B cell (primary cell): ENCODE results near the gene WSB2. TPM values are rescaled to one million over a fixed set of nuclear protein-coding genes. Genes with fewer than 3 reads are reported as not detected.
"Not testable (repeated sequence)": the region's sequence is repeated elsewhere in the genome, so short reads cannot be mapped to it uniquely, and the experiment has no call there.

ENCODE experiments used
- ATAC-seq: fragments of 200-7000 bp; cut with Tn5 transposase; one replicate; pipeline ENCODE4 v1.10.0; 2021; ENCODE audit warnings: low read depth, mild to moderate bottlenecking, moderate number of reproducible peaks, moderate library complexity
- CTCF ChIA-PET: fragments of 350-600 bp; sonication (Branson Sonifier 250); formaldehyde crosslinking; loops from one replicate; lab custom pipeline; 2021; ENCODE audit warnings: antibody characterized with exemption, inconsistent platforms; lab: Charles Lee
- POLR2A ChIA-PET: fragments of 350-600 bp; sonication (Branson Sonifier 250); formaldehyde crosslinking; loops from one replicate; lab custom pipeline; 2021; ENCODE audit warnings: antibody characterized with exemption; lab: Charles Lee
- DNase-seq: peaks from one replicate; pipeline ENCODE4 v3.0.0; 2013
- H2AFZ ChIP-seq: 2 replicates; pipeline ENCODE4 v1.6.1; 2012; ENCODE audit warnings: mild to moderate bottlenecking, low read depth, low read length; ENCODE audit not compliant: insufficient read depth, poor library complexity, severe bottlenecking
- H3K27ac ChIP-seq, 2 donors: 1 replicate in 1 of 2; 2 replicates in 1 of 2; pipeline ENCODE4 v1.5.1; 2012 to 2013; ENCODE audit warnings: low read length in 2 of 2, mild to moderate bottlenecking in 2 of 2, moderate library complexity in 1 of 2
- H3K27me3 ChIP-seq, 4 experiments: fragments of 200-600 bp in 1 of 4; sonication (generic) in 1 of 4; replicated peaks in 1 of 4; 1 replicate in 2 of 4; 2 replicates in 2 of 4; pipeline versions ENCODE4 v1.6.1 to v1.7.0; 2013 to 2016; ENCODE audit warnings: low read length in 3 of 4, mild to moderate bottlenecking in 2 of 4, mixed read lengths in 1 of 4, moderate library complexity in 1 of 4; ENCODE audit not compliant: insufficient read depth in 4 of 4, control insufficient read depth in 3 of 4; ENCODE audit errors: control extremely low read depth in 1 of 4
- H3K36me3 ChIP-seq, 2 experiments: replicated peaks in 1 of 2; 1 replicate in 1 of 2; 2 replicates in 1 of 2; pipeline versions ENCODE4 v1.6.1 to v1.7.1; 2013; ENCODE audit warnings: low read length in 1 of 2; ENCODE audit not compliant: insufficient read depth in 2 of 2, control insufficient read depth in 1 of 2; ENCODE audit errors: control extremely low read depth in 1 of 2, extremely low read depth in 1 of 2
- H3K4me1 ChIP-seq, 2 donors: fragments of 200-600 bp in 1 of 2; sonication (generic) in 1 of 2; 1 replicate in 1 of 2; 2 replicates in 1 of 2; pipeline versions ENCODE4 v1.5.1 to v1.6.1; 2013 to 2017; ENCODE audit warnings: low read length in 2 of 2; ENCODE audit not compliant: control insufficient read depth in 2 of 2, insufficient read depth in 2 of 2
- H3K4me2 ChIP-seq: replicated peaks from 2 replicates; pipeline ENCODE3; 2012; ENCODE audit warnings: mild to moderate bottlenecking, low read depth, low read length; ENCODE audit not compliant: poor library complexity, severe bottlenecking
- H3K4me3 ChIP-seq, 5 experiments: fragments of 200-600 bp in 1 of 5; sonication (generic) in 1 of 5; 1 replicate in 3 of 5; 2 replicates in 2 of 5; pipeline versions ENCODE4 v1.5.1 to v1.7.0; 2011 to 2016; ENCODE audit warnings: low read length in 4 of 5, mild to moderate bottlenecking in 4 of 5, low read depth in 2 of 5, control low read depth in 1 of 5, moderate library complexity in 1 of 5; ENCODE audit not compliant: insufficient read depth in 1 of 5; ENCODE audit errors: control extremely low read depth in 1 of 5, extremely low read depth in 1 of 5
- H3K79me2 ChIP-seq: fragments of 200-600 bp; sonication (generic); one replicate; pipeline ENCODE4 v1.6.0; 2016; ENCODE audit warnings: low read length; ENCODE audit not compliant: control insufficient read depth, insufficient read depth
- H3K9ac ChIP-seq: fragments of 200-600 bp; sonication (generic); 2 replicates; pipeline ENCODE4 v1.6.1; 2017; ENCODE audit warnings: mild to moderate bottlenecking, low read length, moderate library complexity
- H3K9me3 ChIP-seq, 3 donors: one replicate each; pipeline versions ENCODE4 v1.6.1 to v1.7.1; 2013; ENCODE audit warnings: low read length in 2 of 3; ENCODE audit not compliant: control insufficient read depth in 2 of 3, insufficient read depth in 1 of 3; ENCODE audit errors: control extremely low read depth in 1 of 3
- H4K20me1 ChIP-seq: 2 replicates; pipeline ENCODE4 v1.6.0; 2012; ENCODE audit warnings: mild to moderate bottlenecking, low read length; ENCODE audit not compliant: insufficient read depth, control insufficient read depth, poor library complexity, severe bottlenecking
- H3K27ac Mint-ChIP-seq: one replicate; pipeline ENCODE4 v1.8.0; 2021; ENCODE audit warnings: mixed read lengths
- H3K27me3 Mint-ChIP-seq: one replicate; pipeline ENCODE4 v1.8.0; 2021; ENCODE audit warnings: mixed read lengths
- H3K4me1 Mint-ChIP-seq: one replicate; pipeline ENCODE4 v1.8.0; 2021; ENCODE audit warnings: mixed read lengths
- H3K4me3 Mint-ChIP-seq: one replicate; pipeline ENCODE4 v1.8.0; 2021; ENCODE audit warnings: mixed read lengths
- H3K9me3 Mint-ChIP-seq: one replicate; pipeline ENCODE4 v1.8.0; 2022; ENCODE audit warnings: mixed read lengths; ENCODE audit not compliant: insufficient read depth
- CTCF ChIP-seq: fragments of 200-600 bp; IDR thresholded peaks from one replicate; pipeline ENCODE4 v1.8.0; 2022; ENCODE audit warnings: antibody characterized with exemption, mild to moderate bottlenecking
- EZH2 ChIP-seq: IDR thresholded peaks from 2 replicates; pipeline ENCODE4 v1.6.1; 2012; ENCODE audit warnings: borderline replicate concordance, low read depth, mild to moderate bottlenecking, moderate library complexity, low read length; ENCODE audit not compliant: insufficient read depth, poor library complexity, severe bottlenecking
- WGBS: methylation state at CpG from one replicate; pipeline ENCODE4 v1.1.5; 2013; ENCODE audit warnings: missing lambda C conversion rate; ENCODE audit not compliant: insufficient coverage; 5-methylcytosine and 5-hydroxymethylcytosine counted together
- intact Hi-C: fragments of 100-400 bp; cut with micrococcal nuclease; formaldehyde crosslinking; loops from one replicate; pipeline ENCODE4 v1.10.0; 2022
- polyA plus RNA-seq: library from polyadenylated mRNA; depleted of rRNA; stranded (reverse); fragments of >200 nt; gene quantifications from 2 replicates; pipeline ENCODE4 v1.2.3, GENCODE V29; 2012
- total RNA-seq, 2 donors: library from RNA; stranded (reverse); fragments of 120-200 nt in 1 of 2; gene quantifications; 1 replicate in 1 of 2; 2 replicates in 1 of 2; pipeline versions ENCODE4 v1.2.3 to v1.2.4, GENCODE V29; 2013 to 2022

Gene WSB2
- total and polyA plus RNA-seq, 2 donors (not counting 1 experiment from before 2014, with no cell fraction given), result 12.3 to 21.4 TPM

- ATAC-seq (no peak), DNase-seq (no peak)
- peaks cover 5 to 56% of the 10 kb centered on the region in 2 experiments for H3K36me3 ChIP-seq
- H3K9ac ChIP-seq, result no peak overlapping the region
- H4K20me1 ChIP-seq, result no peaks in the 10 kb centered on the region
- Mint-ChIP-seq H3K27me3 (no peaks in the 10 kb centered on the region), H3K9me3 (no peaks in the 10 kb centered on the region), H3K27ac (no peak overlapping the region), H3K4me1 (no peaks in the 10 kb centered on the region), H3K4me3 (no peak overlapping the region)
- POLR2A ChIA-PET, result no interaction called here
- H3K9me3 ChIP-seq, result no peaks in the 10 kb centered on the region
- H3K4me3 ChIP-seq, result no peak overlapping the region
- no peak for TF ChIP-seq CTCF
- TF ChIP-seq EZH2, result no peak
- H2AFZ ChIP-seq, result no peak overlapping the region
- H3K4me1 ChIP-seq, result no peaks in the 10 kb centered on the region
- peaks cover 5% of the 10 kb centered on the region for H3K79me2 ChIP-seq
- H3K4me2 ChIP-seq, result no peak overlapping the region
- no peaks in the 10 kb centered on the region for H3K27me3 ChIP-seq
- no peak overlapping the region for H3K27ac ChIP-seq
- intact Hi-C loops, result no loop called here
- CTCF ChIA-PET, result no interaction called here
- WGBS, result 98% methylated on average over 6 of the region's 9 CpGs
Measured at GRCh38 chr12:118023301-118023860, 37.6 kb downstream of the WSB2 start.

GRCh38 chr12:118022728-118023109 lies 38.3 kb downstream of the WSB2 start:
- intact Hi-C loops, result no loop called here
- CTCF ChIA-PET, result no interaction called here
- DNase-seq (no peak), ATAC-seq (no peak)
- Histone ChIP-seq H3K27ac (no peak overlapping the region), H3K36me3 (peaks cover 5 to 53% of the 10 kb centered on the region in 2 experiments), H3K4me1 (peaks cover 0 to 2% of the 10 kb centered on the region in 2 donors), H3K79me2 (peaks cover 12% of the 10 kb centered on the region), H3K9ac (no peak overlapping the region), H3K27me3 (no peaks in the 10 kb centered on the region), H4K20me1 (no peaks in the 10 kb centered on the region), H3K4me3 (no peak overlapping the region), H2AFZ (no peak overlapping the region), H3K4me2 (no peak overlapping the region), H3K9me3 (no peaks in the 10 kb centered on the region)
- no peak overlapping the region for H3K27ac Mint-ChIP-seq
- no peak for TF ChIP-seq EZH2
- no peak for TF ChIP-seq CTCF
- H3K9me3 Mint-ChIP-seq, result no peaks in the 10 kb centered on the region
- 100% methylated on average over 1 of the region's 3 CpGs for WGBS
- no peaks in the 10 kb centered on the region for H3K27me3 Mint-ChIP-seq
- POLR2A ChIA-PET, result no interaction called here
- no peak overlapping the region for H3K4me3 Mint-ChIP-seq
- peaks cover 4% of the 10 kb centered on the region for H3K4me1 Mint-ChIP-seq

- H3K4me1 ChIP-seq, H3K27me3 ChIP-seq, H4K20me1 ChIP-seq, DNase-seq, H3K4me3 ChIP-seq, H3K9me3 Mint-ChIP-seq, H3K27ac ChIP-seq, H3K9ac ChIP-seq, POLR2A ChIA-PET, ATAC-seq, intact Hi-C loops, H3K4me2 ChIP-seq, H2AFZ ChIP-seq, H3K9me3 ChIP-seq, H3K27ac Mint-ChIP-seq, H3K27me3 Mint-ChIP-seq, CTCF ChIA-PET, H3K4me3 Mint-ChIP-seq, H3K4me1 Mint-ChIP-seq: not testable (repeated sequence)
- H3K79me2 ChIP-seq, result peaks cover 17% of the 10 kb centered on the region
- peaks cover 5 to 52% of the 10 kb centered on the region in 2 experiments for H3K36me3 ChIP-seq
- WGBS, result 97% methylated on average over 11 of the region's 13 CpGs
Measured at GRCh38 chr12:118022097-118022727, 38.8 kb downstream of the WSB2 start.
